ENCODE measurements around the gene RNGTT. TPM values are rescaled to one million over a fixed set of nuclear protein-coding genes. Genes with fewer than 3 reads are reported as not detected.

The RNGTT gene
- polyA plus RNA-seq, 1 donor (not counting 4 experiments of a cell fraction or from before 2014, with no cell fraction given) = 9.7 TPM

DNA sequence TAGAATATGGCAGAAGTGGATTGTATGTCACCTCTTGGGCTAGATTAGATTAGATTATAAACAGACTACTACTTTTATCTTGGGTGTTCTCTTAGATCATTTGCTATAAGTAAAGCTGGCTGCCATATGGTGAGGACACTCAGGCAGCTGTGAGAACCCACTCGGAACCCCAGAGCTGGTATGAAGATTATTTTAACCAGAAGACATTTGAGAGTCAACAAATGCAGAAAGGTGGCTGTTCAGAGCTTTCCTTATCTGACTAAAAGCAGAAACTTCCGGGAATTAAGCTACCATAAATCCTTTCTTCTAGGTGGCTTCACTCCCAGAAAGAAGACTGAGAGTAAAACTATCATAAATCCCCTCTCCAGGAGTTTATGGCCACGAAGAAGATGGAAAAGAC is 91.9 kb downstream of the RNGTT start:
- no peak overlapping the region for H3K27ac ChIP-seq (ENCODE audit: control insufficient read depth, insufficient read depth, low read length)
- no peak overlapping the region for H3K4me3 ChIP-seq (ENCODE audit: control insufficient read depth in 2 of 3, extremely low read depth in 1 of 3, insufficient read depth in 2 of 3, low read depth in 1 of 3, low read length in 3 of 3)
- no peak overlapping the region for H2AFZ ChIP-seq (ENCODE audit: control insufficient read depth, low read length)
- no peaks in the 10 kb centered on the region for H3K79me2 ChIP-seq (ENCODE audit: control insufficient read depth, insufficient read depth, low read length)
- no peaks in the 10 kb centered on the region for H3K9me3 ChIP-seq (ENCODE audit: control insufficient read depth, low read depth, low read length)
- no peaks in the 10 kb centered on the region for H4K20me1 ChIP-seq (ENCODE audit: control insufficient read depth, extremely low read depth, insufficient read depth, low read length)
- no peak for DNase-seq (ENCODE audit: low read depth, low spot score)
- H3K27me3 ChIP-seq (ENCODE audit: control insufficient read depth, extremely low read depth, insufficient read depth, low read length) = no peaks in the 10 kb centered on the region
- no peaks in the 10 kb centered on the region for H3K36me3 ChIP-seq (ENCODE audit: control insufficient read depth in 2 of 2, extremely low read depth in 1 of 2, insufficient read depth in 2 of 2, low read length in 2 of 2)
- H3K4me2 ChIP-seq (ENCODE audit: control insufficient read depth, extremely low read depth, insufficient read depth, low read depth, low read length) = no peak overlapping the region
- H3K9me1 ChIP-seq (ENCODE audit: control insufficient read depth, extremely low read depth, insufficient read depth, low read length) = no peaks in the 10 kb centered on the region
- dilution Hi-C loops (cut with MboI; ENCODE audit: extremely low pct_ligation_motif_present, low sequenced_read_pairs) = no loop called here
- FAIRE-seq = no peak
- no peak for TF ChIP-seq EZH2 (IDR thresholded peaks at IDR 0.05; ENCODE audit: low read length)
- TF ChIP-seq, protein P1, sequence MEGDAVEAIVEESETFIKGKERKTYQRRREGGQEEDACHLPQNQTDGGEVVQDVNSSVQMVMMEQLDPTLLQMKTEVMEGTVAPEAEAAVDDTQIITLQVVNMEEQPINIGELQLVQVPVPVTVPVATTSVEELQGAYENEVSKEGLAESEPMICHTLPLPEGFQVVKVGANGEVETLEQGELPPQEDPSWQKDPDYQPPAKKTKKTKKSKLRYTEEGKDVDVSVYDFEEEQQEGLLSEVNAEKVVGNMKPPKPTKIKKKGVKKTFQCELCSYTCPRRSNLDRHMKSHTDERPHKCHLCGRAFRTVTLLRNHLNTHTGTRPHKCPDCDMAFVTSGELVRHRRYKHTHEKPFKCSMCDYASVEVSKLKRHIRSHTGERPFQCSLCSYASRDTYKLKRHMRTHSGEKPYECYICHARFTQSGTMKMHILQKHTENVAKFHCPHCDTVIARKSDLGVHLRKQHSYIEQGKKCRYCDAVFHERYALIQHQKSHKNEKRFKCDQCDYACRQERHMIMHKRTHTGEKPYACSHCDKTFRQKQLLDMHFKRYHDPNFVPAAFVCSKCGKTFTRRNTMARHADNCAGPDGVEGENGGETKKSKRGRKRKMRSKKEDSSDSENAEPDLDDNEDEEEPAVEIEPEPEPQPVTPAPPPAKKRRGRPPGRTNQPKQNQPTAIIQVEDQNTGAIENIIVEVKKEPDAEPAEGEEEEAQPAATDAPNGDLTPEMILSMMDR (optimal IDR thresholded peaks at IDR 0.05 in 1 of 3, IDR thresholded peaks at IDR 0.05 in 1 of 3, conservative IDR thresholded peaks at IDR 0.05 in 1 of 3; ENCODE audit: extremely low read depth in 1 of 3, insufficient read depth in 2 of 3, low read length in 3 of 3) = no peak
- no peak overlapping the region for H3K9ac ChIP-seq (ENCODE audit: control insufficient read depth, extremely low read depth, insufficient read depth, low read length)
- peaks cover 14% of the 10 kb centered on the region for H3K4me1 ChIP-seq (ENCODE audit: control insufficient read depth, extremely low read depth, insufficient read depth, low read length)

DNA sequence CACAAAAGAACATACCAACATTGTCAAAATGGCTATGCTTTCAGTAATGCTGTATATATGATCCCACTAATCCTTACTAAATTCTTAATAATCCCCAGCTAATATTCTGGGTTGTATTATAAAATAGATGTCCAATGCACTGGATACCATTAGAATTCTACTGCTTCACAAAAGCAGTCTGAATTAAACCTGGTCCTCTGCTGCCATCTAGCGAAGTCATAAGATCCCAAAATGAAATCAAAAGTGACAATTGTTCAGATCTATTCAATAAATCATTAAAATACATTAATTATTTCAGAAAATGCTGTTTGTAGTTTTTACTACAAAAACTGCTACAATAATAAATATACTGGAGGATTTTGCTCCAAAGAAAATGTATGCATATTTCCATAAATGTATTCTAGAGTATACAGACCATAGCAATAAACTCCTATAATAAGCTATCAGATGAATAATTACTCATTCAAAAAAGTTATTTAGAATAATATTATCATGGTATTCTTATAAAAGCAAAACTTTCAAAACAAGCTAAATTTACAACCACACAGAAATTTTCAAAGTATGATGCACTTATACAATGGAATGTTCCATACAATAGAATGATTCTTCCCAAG is 92.6 kb downstream of the RNGTT start:
- Histone ChIP-seq H3K9ac (ENCODE audit: control insufficient read depth, extremely low read depth, insufficient read depth, low read length) (no peak overlapping the region), H3K4me3 (ENCODE audit: control insufficient read depth in 2 of 3, extremely low read depth in 1 of 3, insufficient read depth in 2 of 3, low read depth in 1 of 3, low read length in 3 of 3) (no peak overlapping the region), H3K36me3 (ENCODE audit: control insufficient read depth in 2 of 2, extremely low read depth in 1 of 2, insufficient read depth in 2 of 2, low read length in 2 of 2) (no peaks in the 10 kb centered on the region), H3K9me3 (ENCODE audit: control insufficient read depth, low read depth, low read length) (no peaks in the 10 kb centered on the region), H3K4me1 (ENCODE audit: control insufficient read depth, extremely low read depth, insufficient read depth, low read length) (peaks cover 14% of the 10 kb centered on the region), H3K27ac (ENCODE audit: control insufficient read depth, insufficient read depth, low read length) (no peak overlapping the region), H3K4me2 (ENCODE audit: control insufficient read depth, extremely low read depth, insufficient read depth, low read depth, low read length) (no peak overlapping the region), H2AFZ (ENCODE audit: control insufficient read depth, low read length) (no peak overlapping the region), H3K9me1 (ENCODE audit: control insufficient read depth, extremely low read depth, insufficient read depth, low read length) (no peaks in the 10 kb centered on the region), H3K79me2 (ENCODE audit: control insufficient read depth, insufficient read depth, low read length) (no peaks in the 10 kb centered on the region), H3K27me3 (ENCODE audit: control insufficient read depth, extremely low read depth, insufficient read depth, low read length) (no peaks in the 10 kb centered on the region), H4K20me1 (ENCODE audit: control insufficient read depth, extremely low read depth, insufficient read depth, low read length) (no peaks in the 10 kb centered on the region)
- TF ChIP-seq, protein P1 (optimal IDR thresholded peaks at IDR 0.05 in 1 of 3, IDR thresholded peaks at IDR 0.05 in 1 of 3, conservative IDR thresholded peaks at IDR 0.05 in 1 of 3; ENCODE audit: extremely low read depth in 1 of 3, insufficient read depth in 2 of 3, low read length in 3 of 3) = peak in 2 of 3 experiments; percentile 24 to 37
- TF ChIP-seq EZH2 (IDR thresholded peaks at IDR 0.05; ENCODE audit: low read length) = no peak
- dilution Hi-C loops (cut with MboI; ENCODE audit: extremely low pct_ligation_motif_present, low sequenced_read_pairs) = no loop called here
- no peak for DNase-seq (ENCODE audit: low read depth, low spot score)
- FAIRE-seq = no peak
